AG09309 (cell line): ENCODE results near the gene PTPRT.

ENCODE experiments used
- DNase-seq: peaks from one replicate; pipeline ENCODE4 v3.0.0-alpha.2; 2010; ENCODE audit warnings: low read depth
- H3K4me3 ChIP-seq: 2 replicates; pipeline ENCODE4 v1.5.1; 2011; ENCODE audit warnings: mild to moderate bottlenecking, low read depth, low read length, moderate library complexity; ENCODE audit not compliant: control insufficient read depth
- TF ChIP-seq, protein P1 (sequence below): IDR thresholded peaks from 2 replicates; pipeline ENCODE4 v1.5.1; 2011; ENCODE audit warnings: mild to moderate bottlenecking, low read depth, low read length, inconsistent platforms; ENCODE audit not compliant: insufficient read depth, control insufficient read depth; ENCODE audit errors: missing control alignments

The PTPRT gene

DNA sequence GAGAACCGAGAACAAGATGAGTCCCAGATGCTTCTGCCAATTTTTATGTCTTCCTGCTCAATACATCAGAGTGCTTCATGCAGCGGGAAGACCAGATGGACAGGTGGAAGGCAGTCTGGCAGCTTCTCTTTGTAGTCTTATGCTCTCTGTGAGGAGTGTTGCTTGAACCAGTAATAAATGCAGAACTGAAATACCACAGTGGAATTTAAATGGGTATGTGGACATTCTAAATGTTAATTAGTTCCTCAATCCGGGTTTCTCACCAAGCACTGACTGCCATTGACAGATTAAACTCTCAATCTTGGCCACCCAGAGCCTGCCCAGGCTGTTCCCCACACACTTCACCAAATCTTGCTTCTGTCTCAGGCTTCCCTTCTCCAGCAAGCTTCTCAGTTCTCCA, 876.0 kb downstream of the PTPRT start:
- DNase-seq: no peak
- no peak overlapping the region for H3K4me3 ChIP-seq
- TF ChIP-seq, protein P1, sequence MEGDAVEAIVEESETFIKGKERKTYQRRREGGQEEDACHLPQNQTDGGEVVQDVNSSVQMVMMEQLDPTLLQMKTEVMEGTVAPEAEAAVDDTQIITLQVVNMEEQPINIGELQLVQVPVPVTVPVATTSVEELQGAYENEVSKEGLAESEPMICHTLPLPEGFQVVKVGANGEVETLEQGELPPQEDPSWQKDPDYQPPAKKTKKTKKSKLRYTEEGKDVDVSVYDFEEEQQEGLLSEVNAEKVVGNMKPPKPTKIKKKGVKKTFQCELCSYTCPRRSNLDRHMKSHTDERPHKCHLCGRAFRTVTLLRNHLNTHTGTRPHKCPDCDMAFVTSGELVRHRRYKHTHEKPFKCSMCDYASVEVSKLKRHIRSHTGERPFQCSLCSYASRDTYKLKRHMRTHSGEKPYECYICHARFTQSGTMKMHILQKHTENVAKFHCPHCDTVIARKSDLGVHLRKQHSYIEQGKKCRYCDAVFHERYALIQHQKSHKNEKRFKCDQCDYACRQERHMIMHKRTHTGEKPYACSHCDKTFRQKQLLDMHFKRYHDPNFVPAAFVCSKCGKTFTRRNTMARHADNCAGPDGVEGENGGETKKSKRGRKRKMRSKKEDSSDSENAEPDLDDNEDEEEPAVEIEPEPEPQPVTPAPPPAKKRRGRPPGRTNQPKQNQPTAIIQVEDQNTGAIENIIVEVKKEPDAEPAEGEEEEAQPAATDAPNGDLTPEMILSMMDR: no peak

DNA sequence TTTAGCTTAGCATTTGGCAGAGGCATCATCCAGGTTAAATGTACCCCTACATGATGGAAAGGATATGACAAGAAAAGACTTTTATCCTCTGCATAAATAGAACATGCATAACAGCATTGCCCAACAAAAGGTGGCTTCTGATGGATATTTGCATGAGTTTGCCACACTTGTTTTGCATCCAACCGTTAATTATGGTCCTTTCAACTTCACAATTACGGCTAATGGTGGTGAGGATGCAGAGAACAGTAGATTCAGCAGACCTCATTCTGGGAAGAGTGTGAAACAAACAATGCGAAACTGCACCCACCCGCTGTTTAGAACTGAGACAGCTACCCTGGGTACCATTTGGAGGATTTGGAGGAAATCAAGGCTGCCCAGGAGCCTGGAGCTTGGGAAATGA, 880.7 kb downstream of the PTPRT start:
- TF ChIP-seq, protein P1: no peak
- no peak for DNase-seq

DNA sequence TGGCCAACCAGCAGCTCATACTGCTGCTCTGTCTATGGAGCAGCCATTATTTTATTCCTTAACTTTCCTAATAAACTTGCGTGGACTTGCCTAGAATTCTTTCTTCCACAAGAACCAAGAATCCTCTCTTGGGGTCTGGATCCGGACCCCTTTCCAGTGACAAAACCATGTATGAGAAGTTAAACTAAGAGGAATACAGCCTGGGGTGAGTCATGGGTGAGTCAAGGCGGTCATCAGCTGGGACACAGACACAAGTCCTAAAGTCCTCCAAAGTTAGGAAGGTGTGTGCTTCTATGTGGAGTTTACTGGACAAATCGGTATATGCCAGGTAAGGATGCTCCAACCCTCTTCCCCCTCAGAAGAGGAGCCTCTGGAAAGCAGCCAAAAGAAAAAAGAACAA, 881.5 kb downstream of the PTPRT start:
- DNase-seq: no peak
- no peak overlapping the region for H3K4me3 ChIP-seq
- TF ChIP-seq, protein P1: no peak

More for the DNA sequence above, 880.7 kb downstream of the PTPRT start:
- H3K4me3 ChIP-seq: no peak overlapping the region

DNA sequence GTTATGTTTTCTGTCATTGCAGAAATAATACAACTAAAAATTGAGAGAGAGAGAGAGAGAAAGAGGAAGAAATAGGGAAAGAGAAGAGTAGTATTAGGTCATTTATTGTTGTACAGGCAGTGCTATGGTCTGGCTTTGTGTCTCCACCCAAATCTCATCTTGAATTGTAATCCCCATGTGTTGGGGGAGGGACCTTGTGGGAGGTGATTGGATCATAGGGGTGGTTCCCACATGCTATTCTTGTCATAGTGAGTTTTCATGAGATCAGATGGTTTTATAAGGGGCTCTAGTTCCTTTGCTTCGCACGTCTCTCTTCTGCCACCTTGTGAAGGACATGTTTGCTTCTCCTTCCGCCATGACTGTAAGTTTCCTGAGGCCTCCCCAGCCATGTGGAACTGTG, 894.1 kb downstream of the PTPRT start:
- no peak overlapping the region for H3K4me3 ChIP-seq
- DNase-seq: no peak
- TF ChIP-seq, protein P1: no peak

DNA sequence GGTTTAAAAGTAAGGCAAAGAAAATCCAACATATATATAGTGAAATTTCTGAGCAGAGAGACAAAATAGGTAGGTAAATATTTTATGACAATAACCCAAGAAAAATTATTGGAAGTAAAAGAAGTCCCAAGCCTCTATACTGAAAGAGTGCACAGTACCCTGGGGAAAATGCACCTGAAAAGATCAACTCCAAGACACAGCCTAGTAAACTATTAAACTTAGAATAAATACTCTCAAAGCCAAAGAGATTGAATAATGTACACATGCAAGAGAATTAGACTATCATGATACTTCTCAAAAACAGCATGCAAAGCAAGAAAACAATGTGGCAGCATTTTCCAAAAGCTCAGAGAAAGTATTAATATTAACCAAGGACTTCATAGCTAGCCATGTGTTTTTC, 894.7 kb downstream of the PTPRT start:
- DNase-seq: no peak
- TF ChIP-seq, protein P1: no peak
- no peak overlapping the region for H3K4me3 ChIP-seq

DNA sequence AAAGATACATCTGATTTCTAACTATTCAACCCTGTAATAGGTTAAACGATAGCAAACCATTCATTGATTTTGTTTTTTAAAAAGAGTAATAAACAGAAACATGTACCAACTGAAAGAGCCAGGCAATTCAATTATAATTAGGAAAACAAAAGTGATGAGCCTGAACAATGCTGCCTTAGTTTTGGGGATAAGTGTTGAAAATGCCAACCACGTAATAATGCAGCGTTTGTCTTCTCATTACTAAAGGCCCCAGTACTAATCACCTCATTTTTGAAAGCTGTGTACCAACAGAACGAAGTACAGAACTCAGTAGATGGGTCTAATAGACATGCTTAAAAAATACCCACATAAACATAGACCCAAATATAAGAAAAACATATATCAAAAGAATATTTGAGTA, 907.9 kb downstream of the PTPRT start:
- no peak overlapping the region for H3K4me3 ChIP-seq
- TF ChIP-seq, protein P1: no peak
- DNase-seq: no peak
